22Rv1 (cell line): Measurements from ENCODE around the gene TRIM10.

ENCODE experiments used
- ZFX ChIP-seq: fragments of 450-650 bp; IDR thresholded peaks from 2 replicates; pipeline ENCODE4 v1.6.1; 2017; ENCODE audit warnings: antibody characterized with exemption, borderline replicate concordance
- TF ChIP-seq, protein P1 (sequence below): fragments of 450-650 bp; IDR thresholded peaks from 2 replicates; pipeline ENCODE4 v1.5.1; 2017; ENCODE audit warnings: mild to moderate bottlenecking

- TF ChIP-seq ZFX: no peak
- TF ChIP-seq, protein P1, sequence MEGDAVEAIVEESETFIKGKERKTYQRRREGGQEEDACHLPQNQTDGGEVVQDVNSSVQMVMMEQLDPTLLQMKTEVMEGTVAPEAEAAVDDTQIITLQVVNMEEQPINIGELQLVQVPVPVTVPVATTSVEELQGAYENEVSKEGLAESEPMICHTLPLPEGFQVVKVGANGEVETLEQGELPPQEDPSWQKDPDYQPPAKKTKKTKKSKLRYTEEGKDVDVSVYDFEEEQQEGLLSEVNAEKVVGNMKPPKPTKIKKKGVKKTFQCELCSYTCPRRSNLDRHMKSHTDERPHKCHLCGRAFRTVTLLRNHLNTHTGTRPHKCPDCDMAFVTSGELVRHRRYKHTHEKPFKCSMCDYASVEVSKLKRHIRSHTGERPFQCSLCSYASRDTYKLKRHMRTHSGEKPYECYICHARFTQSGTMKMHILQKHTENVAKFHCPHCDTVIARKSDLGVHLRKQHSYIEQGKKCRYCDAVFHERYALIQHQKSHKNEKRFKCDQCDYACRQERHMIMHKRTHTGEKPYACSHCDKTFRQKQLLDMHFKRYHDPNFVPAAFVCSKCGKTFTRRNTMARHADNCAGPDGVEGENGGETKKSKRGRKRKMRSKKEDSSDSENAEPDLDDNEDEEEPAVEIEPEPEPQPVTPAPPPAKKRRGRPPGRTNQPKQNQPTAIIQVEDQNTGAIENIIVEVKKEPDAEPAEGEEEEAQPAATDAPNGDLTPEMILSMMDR: no peak
Measured at GRCh38 chr6:30112402-30112994, 48.5 kb downstream of the TRIM10 start.
